ENCODE results near the gene BORCS5.

- TF ChIP-seq POLR2A (IDR thresholded peaks at IDR 0.05) (no peak), CTCF (IDR thresholded peaks at IDR 0.05) (no peak)
These were observed 94.2 kb downstream of the BORCS5 start for GRCh38 chr12:12451098-12451497.

All from thyroid gland (tissue), 4 donors.